GM12878 (cell line): ENCODE measurements around the gene HAUS6.

Experiments
- CTCF ChIP-seq, 3 experiments: IDR thresholded peaks in 2 of 3; conservative IDR thresholded peaks in 1 of 3; 2 replicates each; pipeline ENCODE4 v1.5.1; 2011; ENCODE audit warnings: low read depth in 3 of 3, low read length in 3 of 3, mild to moderate bottlenecking in 3 of 3, control low read depth in 2 of 3, moderate library complexity in 2 of 3, inconsistent platforms in 1 of 3, mixed read lengths in 1 of 3; ENCODE audit not compliant: control insufficient read depth in 2 of 3, insufficient read depth in 1 of 3; ENCODE audit errors: extremely low read depth in 1 of 3
- GATAD2B ChIP-seq: fragments of 450-650 bp; conservative IDR thresholded peaks from 2 replicates; pipeline ENCODE4 v1.6.1; 2017; ENCODE audit warnings: low read depth, mild to moderate bottlenecking, moderate library complexity
- JUNB ChIP-seq: IDR thresholded peaks from 2 replicates; pipeline ENCODE4 v1.6.1; 2016; ENCODE audit warnings: antibody characterized with exemption, mild to moderate bottlenecking
- JUND ChIP-seq: IDR thresholded peaks from 2 replicates; pipeline ENCODE4 v1.6.1; 2012; ENCODE audit warnings: low read depth, mild to moderate bottlenecking, low read length, improper control_type of control experiment, moderate library complexity
- NFIC ChIP-seq: IDR thresholded peaks from 2 replicates; pipeline ENCODE4 v1.6.1; 2012; ENCODE audit warnings: low read depth, mild to moderate bottlenecking, inconsistent platforms, low read length, moderate library complexity
- PAX8 ChIP-seq: fragments of 450-650 bp; IDR thresholded peaks from 2 replicates; pipeline ENCODE4 v1.6.1; 2017; ENCODE audit warnings: mild to moderate bottlenecking, moderate library complexity
- POLR2A ChIP-seq: IDR thresholded peaks from 2 replicates; pipeline ENCODE4 v1.6.1; 2011; ENCODE audit warnings: low read depth, mild to moderate bottlenecking, low read length
- POLR2AphosphoS2 ChIP-seq: IDR thresholded peaks from 2 replicates; pipeline ENCODE4 v1.6.1; 2011; ENCODE audit warnings: low read depth, mild to moderate bottlenecking, low read length, improper control_type of control experiment, moderate library complexity
- RFX5 ChIP-seq: IDR thresholded peaks from 2 replicates; pipeline ENCODE4 v1.6.1; 2011; ENCODE audit warnings: low read depth, low read length, improper control_type of control experiment
- ZBTB40 ChIP-seq: fragments of 450-650 bp; IDR thresholded peaks from 2 replicates; pipeline ENCODE4 v1.6.1; 2016; ENCODE audit warnings: mild to moderate bottlenecking, moderate library complexity, borderline replicate concordance
- ZNF217 ChIP-seq: fragments of 450-650 bp; IDR thresholded peaks from 2 replicates; pipeline ENCODE4 v1.6.1; 2017; ENCODE audit warnings: antibody characterized with exemption, mild to moderate bottlenecking
- ZNF24 ChIP-seq: fragments of 450-650 bp; IDR thresholded peaks from 2 replicates; pipeline ENCODE4 v1.6.1; 2017; ENCODE audit warnings: antibody characterized with exemption, mild to moderate bottlenecking
- ZSCAN29 ChIP-seq: fragments of 450-650 bp; IDR thresholded peaks from 2 replicates; pipeline ENCODE4 v1.6.1; 2017; ENCODE audit warnings: mild to moderate bottlenecking, moderate library complexity
- ZZZ3 ChIP-seq: IDR thresholded peaks from 2 replicates; pipeline ENCODE4 v1.6.1; 2011; ENCODE audit warnings: low read depth; ENCODE audit not compliant: control insufficient read depth, insufficient read length

- TF ChIP-seq ZZZ3 (no peak), RFX5 (no peak), JUND (no peak), CTCF (IDR thresholded peaks at IDR 0.05 in 2 of 3, conservative IDR thresholded peaks at IDR 0.05 in 1 of 3; ENCODE audit: control insufficient read depth in 2 of 3, extremely low read depth in 1 of 3, insufficient read depth in 1 of 3, low read depth in 3 of 3, low read length in 3 of 3) (no peak), POLR2AphosphoS2 (no peak), NFIC (no peak), PAX8 (no peak), ZNF24 (no peak), ZBTB40 (no peak), ZNF217 (no peak), JUNB (no peak), GATAD2B (no peak), ZSCAN29 (no peak), POLR2A (no peak)
Measured at GRCh38 chr9:19136129-19136528, 33.4 kb upstream of the HAUS6 start.
